Transverse colon (tissue), 4 donors: ENCODE data around the gene NR0B2. TPM values are rescaled to one million over a fixed set of nuclear protein-coding genes. Genes with fewer than 3 reads are reported as not detected.

Source experiments
- DNase-seq: peaks from one replicate; pipeline ENCODE4 v3.0.0-alpha.2; 2019
- H3K27ac ChIP-seq, 4 donors: fragments of 200-600 bp; sonication (generic); 2 replicates each; pipeline ENCODE4 v1.5.1; 2016 to 2018; ENCODE audit warnings: inconsistent platforms in 4 of 4
- H3K27me3 ChIP-seq: fragments of 200-600 bp; sonication (generic); 2 replicates; pipeline ENCODE4 v1.5.1; 2017; ENCODE audit warnings: inconsistent platforms
- H3K36me3 ChIP-seq, 4 donors: fragments of 200-600 bp; sonication (generic); 2 replicates each; pipeline ENCODE4 v1.5.1; 2017 to 2019; ENCODE audit warnings: inconsistent platforms in 4 of 4
- H3K4me1 ChIP-seq, 4 donors: fragments of 200-600 bp; sonication (generic); 2 replicates each; pipeline ENCODE4 v1.5.1; 2017 to 2020; ENCODE audit warnings: inconsistent platforms in 4 of 4
- H3K4me3 ChIP-seq, 4 donors: fragments of 200-600 bp; sonication (generic); 1 replicate in 1 of 4; 2 replicates in 3 of 4; pipeline versions ENCODE4 v1.5.1 to v1.6.1; 2017 to 2019; ENCODE audit warnings: inconsistent platforms in 4 of 4
- H3K9me3 ChIP-seq, 2 donors: fragments of 200-600 bp; sonication (generic); 2 replicates each; pipeline ENCODE4 v1.5.1; 2017 to 2019; ENCODE audit warnings: inconsistent platforms in 2 of 2
- CTCF ChIP-seq, 5 experiments: fragments of 200-600 bp in 3 of 5; fragments of 450-650 bp in 2 of 5; sonication (generic) in 3 of 5; IDR thresholded peaks; 1 replicate in 2 of 5; 2 replicates in 3 of 5; pipeline ENCODE4 v1.5.1; 2016 to 2017; ENCODE audit warnings: antibody characterized with exemption in 5 of 5, inconsistent platforms in 3 of 5, mild to moderate bottlenecking in 2 of 5, moderate library complexity in 1 of 5
- EP300 ChIP-seq: sonication (generic); formaldehyde crosslinking; IDR thresholded peaks from one replicate; pipeline ENCODE4 v1.6.1; 2017; ENCODE audit warnings: antibody characterized with exemption, low read depth
- POLR2A ChIP-seq: fragments of 450-650 bp; IDR thresholded peaks from one replicate; pipeline ENCODE4 v1.6.1; 2016; ENCODE audit warnings: antibody characterized with exemption, mild to moderate bottlenecking, moderate library complexity
- POLR2AphosphoS5 ChIP-seq, 3 donors: sonication (generic); formaldehyde crosslinking; IDR thresholded peaks; one replicate each; pipeline ENCODE4 v1.6.1; 2016; ENCODE audit warnings: antibody characterized with exemption in 3 of 3
- WGBS, 2 donors: methylation state at CpG; one replicate each; pipeline ENCODE4 v1.1.5; 2018; ENCODE audit warnings: low coverage in 1 of 2; 5-methylcytosine and 5-hydroxymethylcytosine counted together
- in situ Hi-C, 4 donors: fragments of 200-750 bp; cut with MboI; loops; one replicate each; pipeline versions ENCODE4 v1.15.0 to v1.15.1; 2017; ENCODE audit warnings: low sequenced_read_pairs in 3 of 4, low pct_ligation_motif_present in 1 of 4, low pct_unique_long_range_greater_than_20kb in 1 of 4
- intact Hi-C: fragments of 100-400 bp; cut with DNase I; formaldehyde crosslinking; loops from one replicate; pipeline ENCODE4 v1.15.1; 2023; ENCODE audit warnings: low total_unique reads
- total RNA-seq, 4 donors: library from RNA; depleted of rRNA; stranded (reverse); fragments of >200 nt; gene quantifications; one replicate each; pipeline ENCODE4 v1.1.0, GENCODE V29; 2016

NR0B2 gene
- total RNA-seq, 4 donors from 2014 or later: 0.95 to 2.7 TPM; not detected in 2

- intact Hi-C loops: no loop called here
- Histone ChIP-seq H3K9me3 (no peaks in the 10 kb centered on the region), H3K27ac (peak within 1 kb of the TSS; percentile 85 to 94 (median 92)), H3K27me3 (no peaks in the 10 kb centered on the region), H3K4me3 (peak within 1 kb of the TSS; percentile 74 to 98 (median 78)), H3K36me3 (peaks cover 0 to 19% (median 8%) of the 10 kb centered on the region in 4 donors), H3K4me1 (peaks cover 8 to 23% (median 20%) of the 10 kb centered on the region in 4 donors)
- peak; percentile 97 for DNase-seq
- in situ Hi-C loops: no loop called here
- WGBS, 2 donors: 1% methylated on average over 69 of the region's 83 CpGs; no CpG with 5 or more reads in 1 of the 2 donors
- no peak for TF ChIP-seq EP300
- TF ChIP-seq POLR2A: peak; percentile 86
- TF ChIP-seq CTCF (IDR thresholded peaks at IDR 0.05): peak in 1 of 5 experiments; percentile 35
- TF ChIP-seq POLR2AphosphoS5 (IDR thresholded peaks at IDR 0.05): peak; percentile 94 to 98 (median 97)
These were observed 8.0 kb upstream of the NR0B2 start, which contains the start of gene NUDC for GRCh38 chr1:26921540-26922430. Gene NUDC, plus strand, starts transcription at chr1:26921743. Its CDS starts 106 bp downstream, at chr1:26921849.

DNA sequence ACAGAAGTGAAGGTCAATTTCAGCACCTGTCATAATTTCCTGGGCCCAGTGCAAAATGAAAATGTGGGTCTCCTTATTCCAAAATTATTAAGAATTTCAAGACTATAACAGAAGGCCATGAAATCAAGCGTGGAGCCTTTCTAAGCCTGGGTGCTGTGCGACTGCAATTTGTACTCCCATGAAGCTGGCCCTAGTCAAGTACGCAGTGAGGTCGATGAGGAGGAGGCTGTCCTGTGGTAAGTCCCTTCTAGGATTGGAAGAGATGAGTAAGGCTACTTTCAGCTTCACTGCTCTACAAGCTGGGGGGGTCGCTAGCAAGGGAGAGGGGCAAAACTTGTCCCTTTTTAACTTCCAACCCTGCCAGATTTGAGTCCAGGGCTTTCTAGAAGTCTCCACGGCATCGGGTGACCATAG lies 7.4 kb upstream of the NR0B2 start:
- Histone ChIP-seq H3K27me3 (no peaks in the 10 kb centered on the region), H3K36me3 (peaks cover 0 to 13% (median 8%) of the 10 kb centered on the region in 4 donors), H3K4me3 (peak overlapping the region in 3 of 4 donors; percentile 74 to 98 (median 77)), H3K9me3 (no peaks in the 10 kb centered on the region), H3K27ac (peak overlapping the region; percentile 85 to 94 (median 92)), H3K4me1 (peaks cover 8 to 23% (median 20%) of the 10 kb centered on the region in 4 donors)
- intact Hi-C loops (no loop called here), in situ Hi-C loops (no loop called here)
- no peak for TF ChIP-seq EP300
- TF ChIP-seq CTCF (IDR thresholded peaks at IDR 0.05): no peak
- TF ChIP-seq POLR2A: no peak
- no peak for TF ChIP-seq POLR2AphosphoS5 (IDR thresholded peaks at IDR 0.05)
- WGBS, 2 donors: 0 to 18% methylated on average over 1 to 7 of the region's 7 CpGs
- no peak for DNase-seq

DNA sequence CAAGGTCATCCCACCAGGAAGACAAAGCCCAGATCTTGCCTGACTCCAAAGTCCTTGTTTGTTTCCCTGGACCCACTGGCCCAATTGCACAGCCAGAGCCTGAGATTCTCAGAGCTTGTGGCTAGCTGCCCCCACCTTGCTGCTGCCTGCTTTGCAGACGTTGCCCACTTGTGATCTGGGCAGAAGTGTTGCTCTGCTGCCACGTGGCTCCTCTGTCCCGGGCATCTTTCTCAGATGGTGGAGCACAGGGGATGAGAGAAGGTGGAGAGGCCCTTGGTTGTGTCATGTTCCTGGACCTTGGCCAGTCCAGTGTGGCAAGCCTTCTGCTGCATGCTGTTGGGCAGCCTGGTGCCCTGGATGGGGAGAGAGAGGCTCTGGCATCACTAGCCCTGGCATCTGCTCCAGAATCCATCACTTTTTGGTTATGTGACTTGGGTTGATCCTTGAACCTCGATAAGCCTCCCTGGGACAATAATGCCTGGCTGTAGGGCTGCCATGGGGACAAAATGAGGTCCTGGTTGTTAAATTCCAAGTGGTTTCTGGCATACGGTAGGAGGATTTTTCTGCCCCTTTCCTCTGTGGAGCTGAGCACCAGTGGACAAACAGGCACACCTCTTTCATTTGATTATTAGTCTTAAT lies 1.5 kb upstream of the NR0B2 start:
- WGBS, 2 donors: 40 to 47% methylated on average over 1 to 5 of the region's 5 CpGs
- no peak for TF ChIP-seq CTCF (IDR thresholded peaks at IDR 0.05)
- TF ChIP-seq POLR2A: no peak
- no peak for TF ChIP-seq POLR2AphosphoS5 (IDR thresholded peaks at IDR 0.05)
- TF ChIP-seq EP300: no peak
- in situ Hi-C loops (no loop called here), intact Hi-C loops (no loop called here)
- no peaks in the 10 kb centered on the region for H3K36me3 ChIP-seq
- H3K27me3 ChIP-seq: no peaks in the 10 kb centered on the region
- no peak overlapping the region for H3K4me3 ChIP-seq
- H3K9me3 ChIP-seq: no peaks in the 10 kb centered on the region
- H3K27ac ChIP-seq: peak overlapping the region; percentile 78 to 90 (median 82)
- H3K4me1 ChIP-seq: peaks cover 0 to 27% (median 24%) of the 10 kb centered on the region in 4 donors
- no peak for DNase-seq

DNA sequence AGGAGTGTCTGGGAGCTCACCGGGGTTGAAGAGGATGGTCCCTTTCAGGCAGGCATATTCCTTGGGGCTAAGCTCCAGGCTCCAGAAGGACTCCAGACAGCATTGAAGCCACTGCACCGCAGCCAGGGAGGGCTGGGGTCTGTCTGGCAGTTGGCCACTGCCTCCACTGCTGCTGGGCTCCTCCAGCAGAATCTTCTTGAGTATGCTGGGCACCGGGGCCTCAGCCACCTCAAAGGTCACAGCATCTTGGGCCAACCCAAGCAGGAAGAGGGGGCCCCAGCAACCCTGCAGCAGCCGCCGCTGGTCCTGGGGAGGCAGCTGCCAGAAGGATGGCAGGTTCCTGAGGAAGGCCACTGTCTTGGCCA lies 404 bp downstream of the NR0B2 start:
- Histone ChIP-seq H3K27me3 (no peaks in the 10 kb centered on the region), H3K36me3 (no peaks in the 10 kb centered on the region), H3K27ac (peak overlapping the region; percentile 78 to 90 (median 82)), H3K4me3 (no peak overlapping the region), H3K4me1 (peaks cover 0 to 32% (median 26%) of the 10 kb centered on the region in 4 donors), H3K9me3 (no peaks in the 10 kb centered on the region)
- no peak for TF ChIP-seq POLR2A
- TF ChIP-seq CTCF (IDR thresholded peaks at IDR 0.05): no peak
- TF ChIP-seq POLR2AphosphoS5 (IDR thresholded peaks at IDR 0.05): no peak
- TF ChIP-seq EP300: no peak
- DNase-seq: no peak
- in situ Hi-C loops (no loop called here), intact Hi-C loops (no loop called here)
- 67 to 70% methylated on average over 1 to 4 of the region's 5 CpGs for WGBS, 2 donors
